ENCODE results near the gene CEACAM1. TPM values are rescaled to one million over a fixed set of nuclear protein-coding genes. Genes with fewer than 3 reads are reported as not detected.
"Not testable (repeated sequence)": the region's sequence is repeated elsewhere in the genome, so short reads cannot be mapped to it uniquely, and the experiment has no call there.

CEACAM1 gene
- total RNA-seq, 1 experiment from 2014 or later = 0.56 TPM

GRCh38 chr19:42552086-42553065 is 24.1 kb upstream of the CEACAM1 start:
- CTCF ChIA-PET = no interaction called here

DNA sequence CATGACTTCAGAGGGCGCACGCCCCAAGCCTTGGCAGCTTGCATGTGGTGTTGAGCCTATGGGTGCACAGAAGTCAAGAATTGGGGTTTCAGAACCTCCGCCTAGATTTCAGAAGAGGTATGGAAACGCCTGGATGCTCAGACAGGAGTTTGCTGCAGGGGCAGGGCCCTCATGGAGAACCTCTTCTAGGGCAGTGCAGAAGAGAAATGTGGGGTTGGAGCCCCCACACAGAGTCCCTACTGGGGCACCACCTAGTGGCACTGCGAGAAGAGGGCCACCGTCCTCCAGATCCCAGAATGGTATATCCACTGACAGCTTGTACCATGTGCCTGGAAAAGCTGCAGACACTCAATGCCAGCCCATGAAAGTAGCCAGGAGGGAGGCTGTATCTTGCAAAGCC is 22.2 kb upstream of the CEACAM1 start:
- H3K4me3 Mint-ChIP-seq (ENCODE audit: unreplicated experiment); BruUV-seq (replicated peaks); H3K4me1 Mint-ChIP-seq (ENCODE audit: insufficient read depth, unreplicated experiment); intact Hi-C loops (cut with micrococcal nuclease); POLR2A ChIA-PET; H3K36me3 Mint-ChIP-seq (ENCODE audit: insufficient read depth, unreplicated experiment); DNase-seq (ENCODE audit: unreplicated experiment); H3K27ac Mint-ChIP-seq (ENCODE audit: low read depth, unreplicated experiment); H3K9me3 Mint-ChIP-seq (ENCODE audit: unreplicated experiment): not testable (repeated sequence)
- CTCF ChIA-PET = interaction anchor here (1.1 to 1.7 kb wide), 2 partner anchors 12 to 15 kb away, joined by 4 read pairs; no protein-coding TSS in a partner anchor
- peaks cover 28% of the 10 kb centered on the region for H3K27me3 Mint-ChIP-seq (ENCODE audit: insufficient read depth, unreplicated experiment)

More at GRCh38 chr19:42552086-42553065, 24.1 kb upstream of the CEACAM1 start:
- peaks cover 37% of the 10 kb centered on the region for H3K27me3 Mint-ChIP-seq (ENCODE audit: insufficient read depth, unreplicated experiment)
- DNase-seq (ENCODE audit: unreplicated experiment) = no peak
- H3K27ac Mint-ChIP-seq (ENCODE audit: low read depth, unreplicated experiment) = no peak overlapping the region
- no peak overlapping the region for H3K4me3 Mint-ChIP-seq (ENCODE audit: unreplicated experiment)
- no TSS peak for BruUV-seq (replicated peaks)
- intact Hi-C loops (cut with micrococcal nuclease) = no loop called here
- peaks cover 9% of the 10 kb centered on the region for H3K9me3 Mint-ChIP-seq (ENCODE audit: unreplicated experiment)
- H3K4me1 Mint-ChIP-seq (ENCODE audit: insufficient read depth, unreplicated experiment) = no peaks in the 10 kb centered on the region
- TF ChIP-seq, protein P1, sequence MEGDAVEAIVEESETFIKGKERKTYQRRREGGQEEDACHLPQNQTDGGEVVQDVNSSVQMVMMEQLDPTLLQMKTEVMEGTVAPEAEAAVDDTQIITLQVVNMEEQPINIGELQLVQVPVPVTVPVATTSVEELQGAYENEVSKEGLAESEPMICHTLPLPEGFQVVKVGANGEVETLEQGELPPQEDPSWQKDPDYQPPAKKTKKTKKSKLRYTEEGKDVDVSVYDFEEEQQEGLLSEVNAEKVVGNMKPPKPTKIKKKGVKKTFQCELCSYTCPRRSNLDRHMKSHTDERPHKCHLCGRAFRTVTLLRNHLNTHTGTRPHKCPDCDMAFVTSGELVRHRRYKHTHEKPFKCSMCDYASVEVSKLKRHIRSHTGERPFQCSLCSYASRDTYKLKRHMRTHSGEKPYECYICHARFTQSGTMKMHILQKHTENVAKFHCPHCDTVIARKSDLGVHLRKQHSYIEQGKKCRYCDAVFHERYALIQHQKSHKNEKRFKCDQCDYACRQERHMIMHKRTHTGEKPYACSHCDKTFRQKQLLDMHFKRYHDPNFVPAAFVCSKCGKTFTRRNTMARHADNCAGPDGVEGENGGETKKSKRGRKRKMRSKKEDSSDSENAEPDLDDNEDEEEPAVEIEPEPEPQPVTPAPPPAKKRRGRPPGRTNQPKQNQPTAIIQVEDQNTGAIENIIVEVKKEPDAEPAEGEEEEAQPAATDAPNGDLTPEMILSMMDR (IDR thresholded peaks at IDR 0.05; ENCODE audit: unreplicated experiment) = no peak
- no peaks in the 10 kb centered on the region for H3K36me3 Mint-ChIP-seq (ENCODE audit: insufficient read depth, unreplicated experiment)
- POLR2A ChIA-PET = interaction anchor here (0.9 kb wide), 1 partner anchor 13 kb away, joined by 3 read pairs; no protein-coding TSS in a partner anchor

DNA sequence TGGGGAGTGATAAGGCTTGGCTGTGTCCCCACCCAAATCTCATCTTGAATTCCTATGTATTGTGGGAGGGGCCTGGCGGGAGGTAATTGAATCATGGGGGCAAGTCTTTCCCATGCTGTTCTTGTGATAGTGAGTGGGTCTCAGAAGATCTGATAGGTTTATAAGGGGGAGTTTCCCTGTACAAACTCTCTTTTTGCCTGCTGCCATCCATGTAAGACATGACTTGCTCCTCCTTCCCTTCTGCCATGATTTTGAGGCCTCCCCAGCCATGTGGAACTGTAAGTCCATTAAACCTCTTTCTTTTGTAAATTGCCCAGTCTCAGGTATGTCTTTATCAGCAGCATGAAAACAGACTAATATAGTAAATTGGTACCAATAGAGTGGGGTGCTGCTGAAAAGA is 20.8 kb upstream of the CEACAM1 start:
- DNase-seq (ENCODE audit: unreplicated experiment); H3K4me3 Mint-ChIP-seq (ENCODE audit: unreplicated experiment); H3K4me1 Mint-ChIP-seq (ENCODE audit: insufficient read depth, unreplicated experiment); intact Hi-C loops (cut with micrococcal nuclease); H3K9me3 Mint-ChIP-seq (ENCODE audit: unreplicated experiment); H3K27ac Mint-ChIP-seq (ENCODE audit: low read depth, unreplicated experiment); CTCF ChIA-PET; POLR2A ChIA-PET; BruUV-seq (replicated peaks); H3K36me3 Mint-ChIP-seq (ENCODE audit: insufficient read depth, unreplicated experiment): not testable (repeated sequence)
- peaks cover 28% of the 10 kb centered on the region for H3K27me3 Mint-ChIP-seq (ENCODE audit: insufficient read depth, unreplicated experiment)

DNA sequence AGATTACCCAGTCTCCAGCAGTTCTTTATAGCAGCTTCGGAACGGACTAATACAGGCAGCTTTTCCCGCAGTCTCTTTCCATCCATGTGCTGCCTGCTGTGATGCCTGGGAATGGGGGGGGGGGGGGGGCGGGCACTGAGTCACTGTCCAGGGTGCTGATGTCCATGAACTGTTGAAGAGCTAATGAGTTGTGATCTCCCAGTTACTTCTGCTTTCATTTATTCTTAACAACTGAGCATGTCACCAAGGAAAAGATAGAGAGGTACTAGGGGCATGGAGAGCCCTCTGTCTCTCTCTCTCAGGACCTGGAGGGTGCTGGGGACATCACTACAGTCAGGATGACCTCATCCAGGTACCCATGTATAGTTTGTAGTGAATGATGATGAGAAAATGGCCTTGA is 20.3 kb upstream of the CEACAM1 start:
- intact Hi-C loops (cut with micrococcal nuclease) = no loop called here
- no peak overlapping the region for H3K4me3 Mint-ChIP-seq (ENCODE audit: unreplicated experiment)
- no TSS peak for BruUV-seq (replicated peaks)
- H3K9me3 Mint-ChIP-seq (ENCODE audit: unreplicated experiment) = peaks cover 9% of the 10 kb centered on the region
- CTCF ChIA-PET = no interaction called here
- no peak overlapping the region for H3K27ac Mint-ChIP-seq (ENCODE audit: low read depth, unreplicated experiment)
- POLR2A ChIA-PET = no interaction called here
- peaks cover under 1% of the 10 kb centered on the region for H3K36me3 Mint-ChIP-seq (ENCODE audit: insufficient read depth, unreplicated experiment)
- TF ChIP-seq, protein P1 (IDR thresholded peaks at IDR 0.05; ENCODE audit: unreplicated experiment) = no peak
- no peaks in the 10 kb centered on the region for H3K4me1 Mint-ChIP-seq (ENCODE audit: insufficient read depth, unreplicated experiment)
- DNase-seq (ENCODE audit: unreplicated experiment) = no peak
- H3K27me3 Mint-ChIP-seq (ENCODE audit: insufficient read depth, unreplicated experiment) = peaks cover 28% of the 10 kb centered on the region

GRCh38 chr19:42547929-42548328 is 19.6 kb upstream of the CEACAM1 start:
- peaks cover 7% of the 10 kb centered on the region for H3K36me3 Mint-ChIP-seq (ENCODE audit: insufficient read depth, unreplicated experiment)
- no peak for DNase-seq (ENCODE audit: unreplicated experiment)
- CTCF ChIA-PET = no interaction called here
- H3K4me1 Mint-ChIP-seq (ENCODE audit: insufficient read depth, unreplicated experiment) = no peaks in the 10 kb centered on the region
- peaks cover 9% of the 10 kb centered on the region for H3K9me3 Mint-ChIP-seq (ENCODE audit: unreplicated experiment)
- TF ChIP-seq, protein P1 (IDR thresholded peaks at IDR 0.05; ENCODE audit: unreplicated experiment) = no peak
- intact Hi-C loops (cut with micrococcal nuclease) = no loop called here
- BruUV-seq (replicated peaks) = no TSS peak
- H3K27me3 Mint-ChIP-seq (ENCODE audit: insufficient read depth, unreplicated experiment) = peaks cover 28% of the 10 kb centered on the region
- POLR2A ChIA-PET = no interaction called here
- no peak overlapping the region for H3K4me3 Mint-ChIP-seq (ENCODE audit: unreplicated experiment)
- H3K27ac Mint-ChIP-seq (ENCODE audit: low read depth, unreplicated experiment) = no peak overlapping the region

Data from MCF 10A (cell line).